Naive thymus-derived CD4-positive, alpha-beta T cell (primary cell): ENCODE results near the gene GLE1. TPM values are rescaled to one million over a fixed set of nuclear protein-coding genes. Genes with fewer than 3 reads are reported as not detected.

Source experiments
- polyA plus RNA-seq, 2 donors: library from polyadenylated mRNA; unstranded; fragments of 300-500 nt; fragmentation: Illumina TruSeq; gene quantifications; one replicate each; pipeline ENCODE4 v1.2.3, GENCODE V29; 2021
- total RNA-seq, 6 experiments: library from RNA in 5 of 6; stranded (reverse) in 5 of 6; gene quantifications; 1 replicate in 5 of 6; 2 replicates in 1 of 6; pipeline ENCODE4 v1.2.3 and lab custom pipeline; 2021 to 2026

GLE1 gene
- total and polyA plus RNA-seq, 7 experiments from 2014 or later: 14.2 to 46.5 (median 30.5) TPM

Other genes with a start within 250 kb of the GLE1 start
- gene GOLGA2, start 228.7 kb upstream of the GLE1 start, total RNA-seq: 10 to 100 TPM; 56.5 to 76.6 (median 70.6) TPM
- 1 to 10 TPM; 6.0 to 7.4 TPM for gene GOLGA2, start 228.7 kb upstream of the GLE1 start, polyA plus RNA-seq
- gene SWI5, start 228.4 kb upstream of the GLE1 start, total RNA-seq: 10 to 100 TPM in 2 of 5 experiments, 1 to 10 TPM in 3; 8.7 to 17.4 (median 9.8) TPM
- 10 to 100 TPM; 34.6 to 36.6 TPM for gene SWI5, start 228.4 kb upstream of the GLE1 start, polyA plus RNA-seq
- 10 to 100 TPM; 11.5 to 27.2 (median 21.6) TPM for gene TRUB2, start 182.3 kb upstream of the GLE1 start, total RNA-seq
- gene TRUB2, start 182.3 kb upstream of the GLE1 start, polyA plus RNA-seq: 10 to 100 TPM; 19.8 to 26.3 TPM
- 10 to 100 TPM; 32.9 to 47.2 (median 42.4) TPM for gene COQ4, start 181.9 kb upstream of the GLE1 start, total RNA-seq
- gene COQ4, start 181.9 kb upstream of the GLE1 start, polyA plus RNA-seq: 10 to 100 TPM; 29.6 to 30.3 TPM
- gene SLC27A4, start 164.2 kb upstream of the GLE1 start, total RNA-seq: 10 to 100 TPM in 4 of 5 experiments, 1 to 10 TPM in 1; 6.4 to 20.1 (median 12.1) TPM
- 1 to 10 TPM; 6.1 to 7.3 TPM for gene SLC27A4, start 164.2 kb upstream of the GLE1 start, polyA plus RNA-seq
- 10 to 100 TPM; 32.3 to 72.4 (median 47.5) TPM for gene URM1, start 133.3 kb upstream of the GLE1 start, total RNA-seq
- gene URM1, start 133.3 kb upstream of the GLE1 start, polyA plus RNA-seq: 10 to 100 TPM; 49.9 to 50.0 TPM
- gene CERCAM, start 83.9 kb upstream of the GLE1 start, total RNA-seq: 1 to 10 TPM in 1 of 5 experiments, under 1 TPM in 4; 0.19 to 2.2 (median 0.77) TPM
- gene CERCAM, start 83.9 kb upstream of the GLE1 start, polyA plus RNA-seq: under 1 TPM; 0.15 to 0.54 TPM
- 10 to 100 TPM; 25.0 to 52.8 (median 30.2) TPM for gene ODF2, start 48.7 kb upstream of the GLE1 start, total RNA-seq
- 10 to 100 TPM; 15.7 to 28.8 TPM for gene ODF2, start 48.7 kb upstream of the GLE1 start, polyA plus RNA-seq
- gene SPTAN1, start 47.9 kb downstream of the GLE1 start, total RNA-seq: 100 to 1,000 TPM; 336 to 433 (median 375) TPM
- 100 to 1,000 TPM in 1 of 2 donors, 10 to 100 TPM in 1; 46.6 to 156 TPM for gene SPTAN1, start 47.9 kb downstream of the GLE1 start, polyA plus RNA-seq
- 10 to 100 TPM in 1 of 5 experiments, 1 to 10 TPM in 4; 2.5 to 41.7 (median 3.8) TPM for gene DYNC2I2, start 152.1 kb downstream of the GLE1 start, total RNA-seq
- 1 to 10 TPM; 1.4 to 2.5 TPM for gene DYNC2I2, start 152.1 kb downstream of the GLE1 start, polyA plus RNA-seq
- 100 to 1,000 TPM; 222 to 488 (median 270) TPM for gene SET, start 184.5 kb downstream of the GLE1 start, total RNA-seq
- 100 to 1,000 TPM; 133 to 200 TPM for gene SET, start 184.5 kb downstream of the GLE1 start, polyA plus RNA-seq
- 10 to 100 TPM in 1 of 5 experiments, 1 to 10 TPM in 4; 1.1 to 11.7 (median 1.6) TPM for gene PKN3, start 197.8 kb downstream of the GLE1 start, total RNA-seq
- gene PKN3, start 197.8 kb downstream of the GLE1 start, polyA plus RNA-seq: 1 to 10 TPM in 1 of 2 donors, under 1 TPM in 1; 0.93 to 1.1 TPM
- 10 to 100 TPM; 21.2 to 70.3 (median 25.7) TPM for gene ZDHHC12, start 219.4 kb downstream of the GLE1 start, total RNA-seq
- gene ZDHHC12, start 219.4 kb downstream of the GLE1 start, polyA plus RNA-seq: 10 to 100 TPM; 63.2 to 74.2 TPM